GM23248 (cell line): ENCODE measurements around the gene TMEM131.

Experiments used
- EZH2 ChIP-seq: fragments of 200-600 bp; sonication (generic); IDR thresholded peaks from 2 replicates; pipeline ENCODE4 v1.6.1; 2018; ENCODE audit warnings: antibody characterized with exemption, mild to moderate bottlenecking; ENCODE audit not compliant: insufficient read depth, poor library complexity, severe bottlenecking
- EZH2phosphoT487 ChIP-seq: fragments of 200-600 bp; sonication (generic); IDR thresholded peaks from 2 replicates; pipeline ENCODE4 v1.6.1; 2018; ENCODE audit warnings: antibody characterized with exemption, moderate library complexity, mild to moderate bottlenecking, low read depth; ENCODE audit not compliant: insufficient read depth

- TF ChIP-seq EZH2 = no peak
- no peak for TF ChIP-seq EZH2phosphoT487
These were observed 94.9 kb downstream of the TMEM131 start for GRCh38 chr2:97900806-97901205.
